Neural cell (in vitro differentiated cells): Measurements from ENCODE around the gene LGALS8. TPM values are rescaled to one million over a fixed set of nuclear protein-coding genes. Genes with fewer than 3 reads are reported as not detected.

Experiments used
- H2AFZ ChIP-seq: fragments of 200-600, 300-800 bp; sonication (generic), shearing (Covaris generic); 2 replicates; pipeline ENCODE4 v1.6.0; 2014; ENCODE audit warnings: low read depth, mild to moderate bottlenecking, antibody characterized with exemption, low read length, moderate library complexity
- H3F3A ChIP-seq: fragments of 200-600 bp; shearing (Covaris generic); 2 replicates; pipeline ENCODE4 v1.6.1; 2016; ENCODE audit warnings: mild to moderate bottlenecking, moderate library complexity, mixed read lengths, antibody characterized with exemption, low read length; ENCODE audit not compliant: insufficient read depth, poor library complexity, severe bottlenecking
- H3K27ac ChIP-seq: fragments of 200-600, 300-800 bp; sonication (generic), shearing (Covaris generic); 2 replicates; pipeline ENCODE4 v1.5.1; 2014; ENCODE audit warnings: mild to moderate bottlenecking, low read length, moderate library complexity
- H3K27me3 ChIP-seq: fragments of 300-800, 200-600 bp; sonication (generic), shearing (Covaris generic); 2 replicates; pipeline ENCODE4 v1.6.0; 2014; ENCODE audit warnings: mild to moderate bottlenecking, low read depth, low read length, moderate library complexity; ENCODE audit not compliant: insufficient read depth
- H3K36me3 ChIP-seq: fragments of 300-800, 200-600 bp; sonication (generic), shearing (Covaris generic); 2 replicates; pipeline ENCODE4 v1.5.1; 2014; ENCODE audit warnings: mild to moderate bottlenecking, antibody characterized with exemption, low read length, moderate library complexity; ENCODE audit not compliant: insufficient read depth
- H3K4me2 ChIP-seq: fragments of 300-800, 200-600 bp; sonication (generic), shearing (Covaris generic); 2 replicates; pipeline ENCODE4 v1.6.0; 2014; ENCODE audit warnings: mild to moderate bottlenecking, low read length
- H3K4me3 ChIP-seq: fragments of 300-800, 200-600 bp; sonication (generic), shearing (Covaris generic); 2 replicates; pipeline ENCODE4 v1.5.1; 2014; ENCODE audit warnings: mild to moderate bottlenecking, low read length, moderate library complexity
- H3K79me2 ChIP-seq: fragments of 200-600 bp; shearing (Covaris generic); replicated peaks from 2 replicates; pipeline ENCODE4 v1.6.0; 2014; ENCODE audit warnings: mild to moderate bottlenecking, low read length, moderate library complexity; ENCODE audit not compliant: insufficient read depth
- H3K9ac ChIP-seq: fragments of 300-800, 200-600 bp; sonication (generic), shearing (Covaris generic); 2 replicates; pipeline ENCODE4 v1.6.1; 2016; ENCODE audit warnings: mild to moderate bottlenecking, low read length, mixed read lengths
- H3K9me2 ChIP-seq: fragments of 200-600 bp; shearing (Covaris generic); 2 replicates; pipeline ENCODE4 v1.6.1; 2016; ENCODE audit warnings: mild to moderate bottlenecking, low read length, mixed read lengths; ENCODE audit not compliant: insufficient read depth
- H3K9me3 ChIP-seq: fragments of 200-600, 300-800 bp; sonication (generic), shearing (Covaris generic); 2 replicates; pipeline ENCODE4 v1.6.1; 2016; ENCODE audit warnings: mild to moderate bottlenecking, mixed run types, low read length, moderate library complexity, mixed read lengths
- H4K20me1 ChIP-seq: fragments of 200-600 bp; shearing (Covaris generic); 2 replicates; pipeline ENCODE4 v1.6.1; 2016; ENCODE audit warnings: mild to moderate bottlenecking, mixed run types; ENCODE audit not compliant: insufficient read depth
- EP300 ChIP-seq: fragments of 450-650 bp; conservative IDR thresholded peaks from 2 replicates; pipeline ENCODE4 v1.6.1; 2014; ENCODE audit warnings: antibody characterized with exemption, mild to moderate bottlenecking, moderate library complexity; ENCODE audit not compliant: poor library complexity, severe bottlenecking
- EZH2 ChIP-seq: fragments of 200-600, 300-800 bp; shearing (Covaris generic), sonication (generic); IDR thresholded peaks from 2 replicates; pipeline ENCODE4 v1.6.1; 2014; ENCODE audit warnings: antibody characterized with exemption, low read length, borderline replicate concordance, mild to moderate bottlenecking; ENCODE audit not compliant: insufficient read depth, poor library complexity, severe bottlenecking
- MXI1 ChIP-seq: fragments of 450-650 bp; conservative IDR thresholded peaks from 2 replicates; pipeline ENCODE4 v1.6.1; 2014; ENCODE audit warnings: antibody characterized with exemption, mild to moderate bottlenecking; ENCODE audit not compliant: poor library complexity, severe bottlenecking
- POLR2AphosphoS5 ChIP-seq: IDR thresholded peaks from 2 replicates; pipeline ENCODE4 v1.6.1; 2012
- RAD21 ChIP-seq: fragments of 450-650 bp; conservative IDR thresholded peaks from 2 replicates; pipeline ENCODE4 v1.6.1; 2014; ENCODE audit warnings: antibody characterized with exemption, mild to moderate bottlenecking, moderate library complexity
- polyA plus RNA-seq: library from polyadenylated mRNA; depleted of rRNA; stranded (reverse); fragments of >200 nt; gene quantifications from 2 replicates; pipeline ENCODE4 v1.2.3, GENCODE V29; 2014
- TF ChIP-seq, protein P1 (sequence below): fragments of 450-650 bp; IDR thresholded peaks from 2 replicates; pipeline ENCODE4 v1.5.1; 2014; ENCODE audit warnings: antibody characterized with exemption, mild to moderate bottlenecking, moderate library complexity; ENCODE audit not compliant: poor library complexity, severe bottlenecking
- TF ChIP-seq, protein P2 (sequence below): IDR thresholded peaks from 2 replicates; pipeline ENCODE4 v1.6.1; 2012; ENCODE audit warnings: borderline replicate concordance

LGALS8 gene
- polyA plus RNA-seq, 1 donor from 2014 or later: 1.0 TPM

GRCh38 chr1:236602171-236602570 lies 78.4 kb downstream of the LGALS8 start:
- H3K79me2 ChIP-seq: peaks cover 12% of the 10 kb centered on the region
- H3F3A ChIP-seq: no peaks in the 10 kb centered on the region
- no peak overlapping the region for H2AFZ ChIP-seq
- H3K36me3 ChIP-seq: no peaks in the 10 kb centered on the region
- no peaks in the 10 kb centered on the region for H3K9me3 ChIP-seq
- H3K27ac ChIP-seq: no peak overlapping the region
- H3K9ac ChIP-seq: no peak overlapping the region
- H3K9me2 ChIP-seq: no peaks in the 10 kb centered on the region
- H3K4me3 ChIP-seq: no peak overlapping the region
- H4K20me1 ChIP-seq: no peaks in the 10 kb centered on the region
- no peak overlapping the region for H3K4me2 ChIP-seq
- no peak for TF ChIP-seq POLR2AphosphoS5
- TF ChIP-seq, protein P1, sequence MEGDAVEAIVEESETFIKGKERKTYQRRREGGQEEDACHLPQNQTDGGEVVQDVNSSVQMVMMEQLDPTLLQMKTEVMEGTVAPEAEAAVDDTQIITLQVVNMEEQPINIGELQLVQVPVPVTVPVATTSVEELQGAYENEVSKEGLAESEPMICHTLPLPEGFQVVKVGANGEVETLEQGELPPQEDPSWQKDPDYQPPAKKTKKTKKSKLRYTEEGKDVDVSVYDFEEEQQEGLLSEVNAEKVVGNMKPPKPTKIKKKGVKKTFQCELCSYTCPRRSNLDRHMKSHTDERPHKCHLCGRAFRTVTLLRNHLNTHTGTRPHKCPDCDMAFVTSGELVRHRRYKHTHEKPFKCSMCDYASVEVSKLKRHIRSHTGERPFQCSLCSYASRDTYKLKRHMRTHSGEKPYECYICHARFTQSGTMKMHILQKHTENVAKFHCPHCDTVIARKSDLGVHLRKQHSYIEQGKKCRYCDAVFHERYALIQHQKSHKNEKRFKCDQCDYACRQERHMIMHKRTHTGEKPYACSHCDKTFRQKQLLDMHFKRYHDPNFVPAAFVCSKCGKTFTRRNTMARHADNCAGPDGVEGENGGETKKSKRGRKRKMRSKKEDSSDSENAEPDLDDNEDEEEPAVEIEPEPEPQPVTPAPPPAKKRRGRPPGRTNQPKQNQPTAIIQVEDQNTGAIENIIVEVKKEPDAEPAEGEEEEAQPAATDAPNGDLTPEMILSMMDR: no peak
- no peak for TF ChIP-seq MXI1
- no peak for TF ChIP-seq RAD21
- TF ChIP-seq EZH2: no peak
- TF ChIP-seq EP300: no peak
- TF ChIP-seq, protein P2, sequence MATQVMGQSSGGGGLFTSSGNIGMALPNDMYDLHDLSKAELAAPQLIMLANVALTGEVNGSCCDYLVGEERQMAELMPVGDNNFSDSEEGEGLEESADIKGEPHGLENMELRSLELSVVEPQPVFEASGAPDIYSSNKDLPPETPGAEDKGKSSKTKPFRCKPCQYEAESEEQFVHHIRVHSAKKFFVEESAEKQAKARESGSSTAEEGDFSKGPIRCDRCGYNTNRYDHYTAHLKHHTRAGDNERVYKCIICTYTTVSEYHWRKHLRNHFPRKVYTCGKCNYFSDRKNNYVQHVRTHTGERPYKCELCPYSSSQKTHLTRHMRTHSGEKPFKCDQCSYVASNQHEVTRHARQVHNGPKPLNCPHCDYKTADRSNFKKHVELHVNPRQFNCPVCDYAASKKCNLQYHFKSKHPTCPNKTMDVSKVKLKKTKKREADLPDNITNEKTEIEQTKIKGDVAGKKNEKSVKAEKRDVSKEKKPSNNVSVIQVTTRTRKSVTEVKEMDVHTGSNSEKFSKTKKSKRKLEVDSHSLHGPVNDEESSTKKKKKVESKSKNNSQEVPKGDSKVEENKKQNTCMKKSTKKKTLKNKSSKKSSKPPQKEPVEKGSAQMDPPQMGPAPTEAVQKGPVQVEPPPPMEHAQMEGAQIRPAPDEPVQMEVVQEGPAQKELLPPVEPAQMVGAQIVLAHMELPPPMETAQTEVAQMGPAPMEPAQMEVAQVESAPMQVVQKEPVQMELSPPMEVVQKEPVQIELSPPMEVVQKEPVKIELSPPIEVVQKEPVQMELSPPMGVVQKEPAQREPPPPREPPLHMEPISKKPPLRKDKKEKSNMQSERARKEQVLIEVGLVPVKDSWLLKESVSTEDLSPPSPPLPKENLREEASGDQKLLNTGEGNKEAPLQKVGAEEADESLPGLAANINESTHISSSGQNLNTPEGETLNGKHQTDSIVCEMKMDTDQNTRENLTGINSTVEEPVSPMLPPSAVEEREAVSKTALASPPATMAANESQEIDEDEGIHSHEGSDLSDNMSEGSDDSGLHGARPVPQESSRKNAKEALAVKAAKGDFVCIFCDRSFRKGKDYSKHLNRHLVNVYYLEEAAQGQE: no peak
- no peaks in the 10 kb centered on the region for H3K27me3 ChIP-seq

Other genes with a start within 250 kb of the LGALS8 start
- gene ERO1B, start 242.0 kb upstream of the LGALS8 start, polyA plus RNA-seq: 2.7 and 3.9 TPM in 2 replicates
- 0.17 TPM in 1 of 2 replicates, not detected in the other for gene EDARADD, start 129.7 kb upstream of the LGALS8 start, polyA plus RNA-seq
- 5.9 and 8.8 TPM in 2 replicates for gene HEATR1, start 80.5 kb downstream of the LGALS8 start, polyA plus RNA-seq
- 6.1 and 14.9 TPM in 2 replicates for gene ACTN2, start 162.5 kb downstream of the LGALS8 start, polyA plus RNA-seq